GM21381 (cell line): ENCODE measurements around the gene ARL15.

Source experiments
- ATAC-seq: cut with Tn5 transposase; IDR thresholded peaks from one replicate; pipeline ENCODE4 v1.9.1; 2021; ENCODE audit warnings: mild to moderate bottlenecking, moderate library complexity; ENCODE audit not compliant: unreplicated experiment

ARL15 gene

DNA sequence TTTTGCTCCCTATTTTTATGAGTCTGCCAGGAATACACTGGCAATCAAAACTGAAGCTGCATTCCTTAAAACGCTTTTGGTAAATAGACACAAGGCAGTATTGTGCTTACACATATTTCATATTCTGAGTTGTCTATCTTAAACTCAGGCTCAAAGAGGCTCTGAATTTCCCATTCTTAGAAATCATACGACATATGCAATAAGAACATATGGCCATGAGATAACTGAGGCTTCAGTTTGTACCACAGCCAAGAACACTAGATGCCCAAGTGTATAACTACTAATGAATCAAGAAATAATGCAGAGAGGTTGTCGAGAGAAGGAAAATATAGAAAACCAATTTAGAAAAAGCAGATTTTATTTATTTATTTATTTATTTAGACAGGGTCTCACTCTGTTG is 392.5 kb downstream of the ARL15 start:
- ATAC-seq = no peak

DNA sequence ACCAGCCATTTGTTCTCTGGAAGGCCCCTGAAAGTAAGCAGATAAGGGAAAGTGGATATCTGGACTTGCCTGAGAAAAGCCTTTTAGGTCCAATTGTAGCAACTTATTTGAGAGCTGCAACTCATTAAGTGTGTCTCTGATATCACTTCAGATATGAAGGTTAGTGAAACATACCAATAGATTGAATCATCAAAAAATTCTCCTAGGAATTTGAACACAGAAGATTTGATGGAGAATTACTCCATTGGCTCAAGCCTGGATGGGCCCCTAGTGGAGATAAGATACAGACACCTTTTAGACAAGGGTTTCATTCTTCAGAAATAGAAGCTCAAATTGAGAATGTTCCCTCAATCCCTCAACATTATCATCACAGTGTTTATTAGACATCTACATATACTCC is 393.3 kb downstream of the ARL15 start:
- no peak for ATAC-seq

DNA sequence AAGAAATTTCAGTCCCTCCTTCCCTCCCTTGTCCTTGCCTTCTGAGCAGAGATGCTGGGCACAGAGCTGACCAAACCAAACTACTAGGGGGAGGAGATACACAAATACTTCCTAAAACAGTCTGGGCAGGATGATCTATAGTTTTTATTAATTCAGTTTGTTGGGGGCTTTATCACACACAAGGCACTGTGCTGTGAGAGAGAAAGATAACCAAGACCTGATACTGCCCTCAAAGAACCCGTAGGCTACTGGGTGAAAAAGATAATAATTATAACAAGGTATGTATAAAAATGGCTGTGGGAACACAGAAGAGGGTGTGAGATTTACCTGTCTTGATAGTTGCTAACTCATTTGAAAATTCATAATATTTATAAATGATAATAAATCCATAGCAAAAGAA is 395.3 kb downstream of the ARL15 start:
- ATAC-seq = no peak

DNA sequence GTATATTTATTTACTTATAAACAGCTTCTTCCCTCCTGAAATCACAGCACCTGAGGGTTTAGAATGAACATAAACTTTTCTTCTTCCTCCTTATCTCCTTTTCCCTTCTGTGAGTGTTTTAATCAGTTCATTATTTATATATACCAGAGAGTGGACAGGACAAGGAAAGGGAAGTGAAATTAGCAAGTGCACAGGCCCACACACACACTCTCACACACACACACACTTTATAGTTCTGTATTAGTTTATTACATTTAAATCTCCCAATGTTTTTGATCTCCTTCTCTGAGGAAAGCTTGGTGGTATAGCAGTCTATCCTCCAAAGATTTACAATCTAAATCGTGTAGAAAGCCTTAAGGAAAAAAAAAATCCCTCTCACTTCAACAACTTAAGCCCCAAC is 396.4 kb downstream of the ARL15 start:
- ATAC-seq = no peak

DNA sequence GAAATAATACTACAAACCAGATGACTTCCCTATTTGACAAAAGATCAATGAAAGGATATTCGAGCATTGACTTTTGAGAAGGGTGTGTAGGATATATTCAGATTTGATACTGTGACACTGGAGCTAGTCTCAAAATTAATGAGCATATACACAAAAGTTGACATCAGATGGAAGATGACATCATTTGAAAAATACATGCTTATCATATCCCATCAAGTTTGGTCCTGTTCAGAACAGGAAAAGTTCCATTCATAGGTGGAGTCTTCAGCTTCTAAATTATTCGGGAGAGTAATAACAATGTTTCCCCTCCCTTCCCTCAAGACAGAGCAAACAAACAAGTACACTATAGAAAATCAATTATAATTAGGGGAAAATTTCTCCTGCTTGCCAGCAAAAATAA is 401.6 kb downstream of the ARL15 start:
- no peak for ATAC-seq

DNA sequence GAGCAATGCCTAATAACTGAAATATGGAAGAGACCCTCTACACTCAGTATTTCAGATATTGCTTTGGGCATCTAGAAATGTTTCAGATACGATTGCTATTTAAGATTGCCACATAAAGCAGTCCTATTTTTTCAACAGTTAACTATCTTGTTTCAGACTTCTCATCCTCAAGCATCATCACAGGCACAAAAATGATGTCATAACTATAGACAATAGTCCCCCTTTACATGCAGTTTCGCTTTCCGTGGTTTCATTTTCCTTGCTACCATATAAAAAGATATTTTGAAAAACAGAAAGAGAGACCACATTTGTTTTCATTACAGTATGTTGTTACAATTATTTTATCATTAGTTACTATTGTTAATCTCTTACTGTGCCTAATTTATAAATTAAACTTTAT is 402.5 kb downstream of the ARL15 start:
- no peak for ATAC-seq

DNA sequence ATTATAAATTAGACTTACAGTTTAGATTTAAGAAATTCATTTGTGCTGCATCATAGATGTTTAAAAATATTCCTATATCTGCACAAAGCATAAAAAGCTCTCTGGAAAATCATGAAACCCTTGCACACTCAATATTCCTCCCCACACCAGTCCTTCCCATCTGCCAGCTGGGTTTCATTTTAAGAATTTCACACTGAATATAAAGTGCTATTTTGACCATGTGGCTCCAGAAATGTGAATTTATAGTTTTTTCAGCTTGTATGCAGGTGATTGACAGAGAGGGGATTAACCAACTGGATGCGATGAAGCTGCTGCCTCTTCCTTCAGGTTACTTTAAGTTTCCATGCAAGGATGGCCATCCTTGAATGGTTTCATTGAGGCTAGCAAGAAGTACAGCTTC is 403.6 kb downstream of the ARL15 start:
- ATAC-seq = no peak

DNA sequence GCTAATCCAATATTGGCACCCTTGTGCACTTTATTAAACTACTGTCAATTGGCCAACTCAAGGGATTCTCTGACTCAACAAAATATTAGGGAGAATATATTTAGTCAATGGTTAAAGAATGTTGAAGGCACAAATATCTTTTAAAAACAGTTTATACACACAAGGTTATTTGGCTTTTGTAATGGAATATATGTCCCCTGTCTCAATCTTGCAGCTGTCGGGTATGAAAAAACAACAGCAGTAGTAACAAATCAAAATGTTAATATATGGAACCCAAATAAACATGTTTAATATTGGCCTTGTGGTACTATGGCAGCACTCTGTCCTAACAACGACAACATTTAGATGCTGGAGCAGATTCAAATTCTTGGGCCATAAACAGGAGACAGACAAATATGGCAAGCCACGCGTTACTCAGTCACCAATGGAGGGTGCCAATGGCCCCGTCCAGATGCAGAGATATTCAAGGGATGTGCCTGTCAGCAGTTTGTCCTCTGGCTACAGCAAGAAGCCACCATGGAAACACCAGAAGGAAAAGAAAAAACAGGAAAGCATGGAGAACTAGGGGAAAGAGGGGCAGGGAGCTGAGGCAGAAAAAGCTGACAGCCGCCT is 408.0 kb downstream of the ARL15 start:
- no peak for ATAC-seq

DNA sequence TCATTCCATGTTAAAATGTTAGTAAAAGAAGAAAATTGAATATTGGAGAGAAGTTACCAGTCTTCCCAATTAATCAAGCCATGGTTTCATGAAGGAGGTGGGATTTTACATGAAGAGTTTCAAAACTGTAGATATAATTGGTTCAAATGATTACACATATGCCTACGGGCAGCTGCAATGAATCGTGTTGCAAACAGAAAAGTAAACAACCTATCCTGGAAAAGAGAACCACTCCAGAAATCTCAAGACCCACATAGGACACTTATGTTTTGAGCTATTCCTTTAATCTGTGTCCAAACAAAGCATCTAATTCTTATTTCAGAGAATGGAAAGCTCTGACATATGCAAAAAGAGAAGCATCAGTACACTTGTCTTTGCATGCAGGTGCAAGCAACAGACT is 409.7 kb downstream of the ARL15 start:
- no peak for ATAC-seq

DNA sequence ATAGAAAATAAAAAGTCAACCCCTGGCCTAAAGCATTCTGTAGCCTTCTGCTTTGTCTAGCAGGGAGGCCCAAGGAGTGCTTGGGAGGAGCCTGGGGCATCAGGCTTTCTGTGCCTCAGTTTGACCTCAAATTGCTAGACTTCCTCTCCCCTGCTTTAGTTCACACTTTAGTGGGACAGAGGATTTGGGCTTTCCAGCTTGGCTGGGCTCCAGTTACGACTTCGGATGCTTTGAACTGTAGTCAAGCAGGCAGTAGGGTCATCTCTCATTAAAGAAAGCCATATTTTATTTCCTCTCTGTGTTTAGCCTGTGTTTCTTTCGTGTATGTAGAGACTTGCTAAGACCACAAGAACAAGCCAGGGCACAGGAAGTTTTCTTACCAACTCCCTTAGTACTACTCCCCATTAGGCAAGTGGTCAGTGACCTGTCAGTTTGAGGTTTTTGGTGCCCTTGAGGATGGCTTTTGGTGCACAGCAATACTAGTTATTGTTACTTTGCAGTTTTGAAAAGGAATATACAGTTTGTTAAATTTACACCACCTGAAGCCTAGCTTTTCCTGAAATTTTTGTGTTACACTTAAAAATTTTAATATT is 415.2 kb downstream of the ARL15 start:
- ATAC-seq = no peak

DNA sequence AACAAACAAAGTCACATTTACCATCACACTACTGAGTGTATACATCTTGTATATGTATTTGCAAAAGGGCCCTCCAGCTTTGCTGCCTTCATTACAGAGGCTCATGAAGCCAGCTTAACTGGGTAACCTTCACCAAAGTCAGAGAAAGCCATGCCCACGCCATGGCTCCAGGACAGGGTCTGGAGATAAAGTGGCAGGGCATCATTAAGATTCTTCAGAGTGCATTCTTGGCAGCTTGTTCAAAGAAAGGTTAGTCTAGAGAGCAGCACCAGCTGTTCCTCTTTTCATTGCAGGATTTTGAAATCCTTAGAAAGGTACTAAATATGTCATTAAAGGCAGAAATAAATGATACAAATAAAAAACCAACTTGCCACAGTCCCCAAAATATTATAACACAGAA is 416.7 kb downstream of the ARL15 start:
- ATAC-seq = no peak

DNA sequence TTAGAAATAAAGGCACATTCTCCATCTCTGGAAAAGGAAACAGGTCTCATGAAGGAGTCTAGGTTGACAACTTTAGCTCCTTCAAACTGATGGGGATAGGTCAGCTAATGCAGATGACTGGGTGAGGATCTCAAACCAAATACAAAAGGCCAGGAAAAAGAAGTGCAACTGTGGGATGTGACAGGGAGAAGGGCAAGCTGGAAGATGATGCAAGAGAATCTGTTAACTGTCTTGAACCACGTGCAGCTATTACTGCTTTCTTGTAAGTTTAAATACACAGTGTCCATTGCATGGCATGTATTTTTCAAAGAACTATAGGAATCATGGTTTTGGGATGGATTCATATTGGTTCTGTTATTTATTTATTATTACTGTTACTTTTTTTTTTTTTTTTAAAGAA is 418.1 kb downstream of the ARL15 start:
- no peak for ATAC-seq

DNA sequence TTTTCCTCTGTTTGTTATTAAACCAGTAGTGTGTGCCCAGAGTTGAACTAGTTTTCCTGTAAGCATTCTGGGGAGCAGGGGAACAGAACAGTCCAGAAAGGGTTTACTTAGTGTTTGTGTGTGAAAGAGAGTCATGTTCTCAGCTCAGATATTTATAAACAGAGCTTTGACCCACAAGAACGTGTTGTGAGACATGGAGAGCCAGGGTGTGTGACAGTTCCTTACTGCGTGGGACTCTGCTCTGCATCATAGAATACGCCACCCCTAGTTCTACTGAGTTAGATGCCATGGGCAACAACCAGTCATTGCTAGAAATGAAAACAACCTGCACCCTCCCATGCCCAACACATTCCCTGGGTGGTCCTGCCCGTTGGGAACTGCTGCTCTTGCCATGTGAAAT is 419.2 kb downstream of the ARL15 start:
- no peak for ATAC-seq

DNA sequence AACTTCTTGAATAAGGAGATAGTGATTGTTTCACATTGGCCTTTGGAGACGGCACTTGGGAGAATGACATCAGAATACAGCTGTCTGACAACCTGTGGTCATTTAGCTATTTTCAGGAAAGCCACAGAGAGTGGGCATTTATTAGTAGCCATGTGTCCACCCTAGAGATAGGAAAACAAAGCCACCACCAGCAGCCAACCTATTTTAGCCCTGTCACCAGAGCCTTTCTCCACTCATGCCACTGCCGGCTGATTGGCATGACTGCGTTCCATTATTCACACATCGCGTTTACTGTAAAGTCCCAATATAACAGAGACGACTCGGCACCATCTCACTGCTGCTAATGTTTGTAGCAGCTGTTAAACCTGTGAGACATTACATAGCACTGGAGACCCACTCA is 419.9 kb downstream of the ARL15 start:
- no peak for ATAC-seq

DNA sequence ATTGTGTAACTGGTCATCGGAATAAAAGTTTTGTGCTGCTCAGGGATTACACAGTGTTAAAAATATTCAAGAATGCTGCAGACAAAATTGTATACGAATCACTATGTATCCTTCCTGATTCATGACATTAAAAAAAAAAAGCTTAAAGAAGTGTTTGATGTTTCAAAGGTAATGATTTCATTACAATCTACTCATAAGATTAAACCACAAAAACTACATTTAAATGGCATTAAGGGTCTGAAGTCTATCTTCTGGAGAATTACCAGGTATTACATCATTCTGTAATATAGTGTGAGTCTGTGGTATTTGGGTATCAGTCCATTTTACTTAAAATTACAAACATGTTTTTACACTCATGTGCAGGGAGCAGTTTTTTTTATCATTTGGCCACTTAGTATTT is 425.5 kb downstream of the ARL15 start:
- ATAC-seq = no peak

DNA sequence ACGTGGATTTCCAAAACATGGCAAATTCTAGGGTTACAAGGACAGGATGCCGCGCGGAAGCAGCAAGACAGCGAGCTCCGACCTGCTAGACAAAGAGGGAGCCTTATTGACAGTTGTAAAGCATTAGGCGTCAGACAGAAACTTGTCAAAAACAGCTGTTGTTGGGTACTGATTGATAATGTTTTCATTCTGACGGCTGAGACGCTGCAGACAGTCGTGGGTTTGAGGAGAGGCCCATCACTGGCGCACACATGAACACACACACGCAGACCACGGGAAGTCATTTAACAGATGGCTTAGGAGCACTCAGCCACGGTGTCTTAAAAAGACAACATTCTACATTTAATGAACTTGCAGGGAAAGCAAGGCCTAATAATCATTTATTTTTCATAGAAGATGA is 426.0 kb downstream of the ARL15 start:
- no peak for ATAC-seq

DNA sequence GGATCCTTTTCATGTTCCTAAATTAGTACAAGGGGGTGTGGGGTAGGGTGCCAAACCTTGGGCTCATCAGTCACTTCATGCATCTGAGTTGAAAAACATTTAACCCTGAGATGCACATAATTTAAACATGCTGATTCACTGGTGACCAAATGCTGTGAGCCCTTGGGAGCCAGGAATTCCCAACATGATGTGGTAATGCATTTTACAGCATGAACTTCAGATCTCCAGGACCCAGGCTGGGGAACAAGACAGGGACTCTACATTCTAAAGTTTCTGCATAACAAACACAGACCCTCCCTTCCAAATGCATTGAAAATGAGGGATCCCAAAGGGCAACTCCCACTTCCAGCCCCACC is 427.7 kb downstream of the ARL15 start:
- ATAC-seq = no peak

DNA sequence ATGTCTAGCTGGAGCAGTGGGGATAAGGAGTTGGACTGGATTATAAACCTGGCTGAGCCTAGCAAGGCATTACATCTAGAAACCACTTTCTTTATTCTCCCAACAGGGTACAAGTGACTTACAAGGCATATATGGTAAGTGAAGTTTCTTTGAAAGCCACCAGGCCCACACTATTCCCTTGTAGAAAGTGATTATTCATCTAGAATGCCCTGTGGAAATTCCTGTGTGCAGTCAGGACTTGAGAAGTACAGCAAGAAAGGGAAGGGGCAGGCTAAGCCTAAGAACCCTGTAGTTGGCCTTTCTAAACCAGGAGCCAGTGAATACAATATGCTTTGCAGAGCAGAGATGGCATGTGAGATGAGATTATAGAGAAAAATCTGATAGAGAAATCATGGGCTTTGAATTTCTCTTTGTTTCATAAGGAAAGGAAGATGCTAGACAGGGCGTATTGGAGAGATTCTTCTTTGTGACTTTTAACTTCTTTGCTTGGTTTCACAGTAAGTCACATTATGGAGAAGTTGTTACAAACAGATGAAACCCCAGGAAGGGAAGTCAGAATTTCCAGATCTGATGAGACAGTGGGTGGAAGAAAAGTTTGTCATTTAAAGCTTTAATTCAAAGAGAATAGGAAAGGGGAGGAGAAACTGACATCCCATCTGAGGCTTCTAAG is 428.2 kb downstream of the ARL15 start:
- ATAC-seq = no peak

DNA sequence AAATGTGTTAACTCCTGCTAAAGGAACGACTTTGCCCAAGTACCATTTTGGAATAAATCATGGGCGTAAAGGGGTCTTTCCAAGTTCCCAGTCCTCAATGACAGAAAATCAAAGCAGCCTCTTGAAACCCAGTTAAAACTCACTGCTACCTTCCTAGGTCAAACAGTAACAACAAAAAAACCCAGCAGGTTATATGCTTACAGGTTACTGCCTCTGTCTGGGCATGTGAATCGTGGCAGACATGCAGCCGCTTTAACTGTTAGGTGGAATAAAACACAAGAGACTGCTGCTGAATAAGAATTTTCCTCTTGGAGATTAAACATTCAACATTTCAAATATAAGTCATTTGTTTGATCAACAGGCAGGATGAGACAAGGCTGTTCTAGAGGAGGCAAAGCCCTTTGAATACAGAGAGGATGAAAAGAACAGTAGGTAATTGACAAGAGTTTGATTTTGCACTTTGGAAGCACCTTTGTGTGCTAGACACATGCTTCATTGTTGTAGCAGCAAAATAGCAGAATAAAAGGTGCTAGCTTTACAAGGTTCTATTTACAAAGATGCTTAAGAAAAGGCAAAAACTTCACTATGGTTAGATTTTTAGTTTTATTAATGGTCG is 430.6 kb downstream of the ARL15 start:
- no peak for ATAC-seq

DNA sequence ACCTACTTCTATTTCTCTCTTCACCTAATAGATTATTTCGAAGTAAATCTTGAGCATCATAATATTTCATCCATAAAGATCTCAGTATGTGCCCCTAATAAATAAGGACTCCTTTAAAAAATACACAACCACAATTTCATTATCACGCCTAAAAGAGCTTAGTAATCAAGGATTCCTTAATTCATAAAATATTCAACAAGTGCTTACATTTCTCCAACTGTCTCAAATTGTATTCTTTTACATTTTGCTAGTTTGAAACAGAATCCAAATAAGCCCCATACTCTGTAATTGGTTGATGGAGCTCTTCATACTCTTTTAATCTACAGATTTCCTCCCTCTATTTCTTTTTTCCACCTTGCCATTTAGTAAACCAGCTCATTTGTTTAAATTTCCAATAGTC is 432.4 kb downstream of the ARL15 start:
- no peak for ATAC-seq

DNA sequence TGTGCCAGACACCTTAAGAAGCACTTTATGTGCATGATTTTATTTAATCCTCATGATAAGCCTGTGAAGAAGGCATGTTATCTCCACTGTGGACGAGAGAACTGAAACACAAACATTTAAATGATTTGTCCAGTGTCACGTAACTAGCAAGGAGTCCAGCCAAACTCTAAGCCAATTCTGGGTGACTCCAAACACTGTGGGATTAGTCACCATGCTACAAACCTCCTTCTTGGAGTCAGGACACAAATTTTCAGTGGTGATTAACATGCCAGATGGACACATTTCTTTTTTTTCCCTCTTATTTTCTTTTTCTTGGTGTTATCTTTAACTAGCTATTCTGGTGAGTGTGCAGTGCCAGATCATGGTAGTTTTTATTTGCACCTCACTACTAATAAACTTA is 433.1 kb downstream of the ARL15 start:
- no peak for ATAC-seq

DNA sequence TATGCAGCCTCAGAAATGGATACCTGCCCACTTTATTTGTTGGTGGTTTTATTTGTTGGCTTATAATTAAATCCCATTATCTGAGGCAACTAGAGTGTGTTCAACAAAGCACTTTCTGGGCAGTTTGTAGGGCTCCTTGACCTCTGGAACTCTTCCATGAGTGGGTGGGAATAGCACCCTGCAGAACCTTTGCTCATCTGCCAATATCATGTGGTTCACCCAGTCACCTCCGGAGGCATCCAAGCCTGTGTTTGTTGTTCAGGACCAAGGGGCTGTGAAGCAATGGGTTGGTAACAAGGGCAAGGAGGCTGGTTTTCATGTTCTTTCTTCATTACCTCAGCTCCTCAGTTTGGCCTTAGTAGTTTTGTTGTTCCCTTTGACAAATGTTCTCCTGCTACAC is 436.0 kb downstream of the ARL15 start:
- ATAC-seq = no peak
